DOHH2 (cell line): ENCODE measurements around the gene FNIP2.

Source experiments
- EZH2phosphoT487 ChIP-seq: fragments of 200-600 bp; sonication (generic); IDR thresholded peaks from 2 replicates; pipeline ENCODE4 v1.6.1; 2017; ENCODE audit warnings: borderline replicate concordance, mild to moderate bottlenecking, antibody characterized with exemption, low read length, moderate library complexity, mixed read lengths
- TF ChIP-seq, protein P1 (sequence below): fragments of 200-600 bp; sonication (generic); IDR thresholded peaks from one replicate; pipeline ENCODE4 v1.5.1; 2014; ENCODE audit warnings: antibody characterized with exemption, mild to moderate bottlenecking, low read depth, low read length; ENCODE audit not compliant: poor library complexity, severe bottlenecking

DNA sequence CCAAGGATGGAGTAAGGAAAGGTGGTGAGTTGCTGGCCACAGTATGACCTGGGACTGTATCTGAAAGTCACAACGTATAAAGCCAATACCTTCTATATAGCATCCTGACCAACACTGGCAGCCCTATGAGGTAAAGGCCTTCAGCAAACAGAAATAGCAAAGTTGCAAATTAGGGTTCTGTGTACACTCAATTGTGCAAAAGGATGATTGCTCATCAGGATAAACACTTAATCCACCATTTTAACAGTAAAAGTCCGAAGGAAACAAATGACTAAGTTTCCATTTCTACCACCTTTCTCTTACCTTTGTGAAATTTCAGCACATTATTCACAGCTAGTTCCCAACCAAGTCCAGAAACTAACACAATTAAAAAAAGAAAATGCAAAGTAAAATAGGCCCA, 1.4 kb upstream of the FNIP2 start:
- no peak for TF ChIP-seq EZH2phosphoT487
- TF ChIP-seq, protein P1, sequence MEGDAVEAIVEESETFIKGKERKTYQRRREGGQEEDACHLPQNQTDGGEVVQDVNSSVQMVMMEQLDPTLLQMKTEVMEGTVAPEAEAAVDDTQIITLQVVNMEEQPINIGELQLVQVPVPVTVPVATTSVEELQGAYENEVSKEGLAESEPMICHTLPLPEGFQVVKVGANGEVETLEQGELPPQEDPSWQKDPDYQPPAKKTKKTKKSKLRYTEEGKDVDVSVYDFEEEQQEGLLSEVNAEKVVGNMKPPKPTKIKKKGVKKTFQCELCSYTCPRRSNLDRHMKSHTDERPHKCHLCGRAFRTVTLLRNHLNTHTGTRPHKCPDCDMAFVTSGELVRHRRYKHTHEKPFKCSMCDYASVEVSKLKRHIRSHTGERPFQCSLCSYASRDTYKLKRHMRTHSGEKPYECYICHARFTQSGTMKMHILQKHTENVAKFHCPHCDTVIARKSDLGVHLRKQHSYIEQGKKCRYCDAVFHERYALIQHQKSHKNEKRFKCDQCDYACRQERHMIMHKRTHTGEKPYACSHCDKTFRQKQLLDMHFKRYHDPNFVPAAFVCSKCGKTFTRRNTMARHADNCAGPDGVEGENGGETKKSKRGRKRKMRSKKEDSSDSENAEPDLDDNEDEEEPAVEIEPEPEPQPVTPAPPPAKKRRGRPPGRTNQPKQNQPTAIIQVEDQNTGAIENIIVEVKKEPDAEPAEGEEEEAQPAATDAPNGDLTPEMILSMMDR: no peak
